Smooth muscle cell of trachea (primary cell): ENCODE measurements around the gene FAP. TPM values are rescaled to one million over a fixed set of nuclear protein-coding genes. Genes with fewer than 3 reads are reported as not detected.

Experiments
- total RNA-seq: library from RNA; depleted of rRNA; stranded (reverse); fragments of >200 nt; gene quantifications from 2 replicates; pipeline ENCODE4 v1.2.1, GENCODE V29; 2014

Gene FAP
- total RNA-seq, result 112 and 143 TPM in 2 replicates

GRCh38 chr2:162243294-162243693 is at the start of gene FAP:
TSS of gene FAP (minus strand) at chr2:162243445. CDS start at chr2:162243327, 118 bp downstream.

GRCh38 chr2:162152147-162152546 is 91.1 kb downstream of the FAP start, which contains the start of gene GCG:
TSS of gene GCG (minus strand) at chr2:162152247. CDS start at chr2:162149178, 3,069 bp downstream.

Other genes with a start within 250 kb of the FAP start
- gene DPP4, start 169.2 kb downstream of the FAP start, total RNA-seq, result 81.4 and 163 TPM in 2 replicates
- not detected in 2 replicates for gene GCG, start 91.2 kb downstream of the FAP start, total RNA-seq
- gene IFIH1, start 75.2 kb upstream of the FAP start, total RNA-seq, result 8.4 and 11.1 TPM in 2 replicates
- gene GCA, start 100.7 kb upstream of the FAP start, total RNA-seq, result 3.8 and 7.6 TPM in 2 replicates